HepG2 (cell line): ENCODE data around the gene SYVN1. TPM values are rescaled to one million over a fixed set of nuclear protein-coding genes. Genes with fewer than 3 reads are reported as not detected.

Source experiments
- ATAC-seq: fragments of 200-7000 bp; cut with Tn5 transposase; 3 replicates; pipeline ENCODE4 v1.9.1; 2020; ENCODE audit warnings: mild to moderate bottlenecking, moderate library complexity
- BruUV-seq: library from RNA; stranded (reverse); fragments of 400-500 nt; replicated peaks from 2 replicates; lab custom pipeline; 2021; lab: Mats Ljungman, UMichigan
- CTCF ChIA-PET: fragments of 300-600 bp; formaldehyde crosslinking; extraction: SDS; loops from one replicate; lab custom pipeline; 2021; ENCODE audit warnings: low total read pairs, inconsistent platforms, low intra/inter-chr PET ratio; lab: Yijun Ruan, JAX
- POLR2A ChIA-PET: fragments of 350-600 bp; sonication (Branson Sonifier 250); formaldehyde crosslinking; loops from one replicate; lab custom pipeline; 2020; ENCODE audit warnings: antibody characterized with exemption, inconsistent platforms; lab: Yijun Ruan, JAX
- DNase-seq: peaks from one replicate; pipeline ENCODE4 v3.0.0-alpha.2; 2015; ENCODE audit warnings: low spot score
- FAIRE-seq: peaks from 3 replicates; lab custom pipeline; 2011; peaks lifted over from hg19 to GRCh38; lab: Jason Lieb, UNC
- H2AFZ ChIP-seq: one replicate; pipeline ENCODE4 v1.6.1; 2011; ENCODE audit warnings: low read length, inconsistent platforms
- H3K27ac ChIP-seq: fragments of 300-600 bp; 3 replicates; pipeline ENCODE4 v1.8.0; 2011; ENCODE audit warnings: mixed run types, mild to moderate bottlenecking, mixed read lengths, low read length, inconsistent platforms; ENCODE audit not compliant: insufficient read depth; ENCODE audit errors: extremely low read length
- H3K27me3 ChIP-seq, 2 experiments: fragments of 200-600 bp in 1 of 2; 2 replicates in 1 of 2; 3 replicates in 1 of 2; pipeline versions ENCODE4 v1.6.0 to v1.8.0; 2011; ENCODE audit warnings: low read length in 2 of 2, mild to moderate bottlenecking in 2 of 2, moderate library complexity in 2 of 2, inconsistent platforms in 1 of 2; ENCODE audit not compliant: insufficient read depth in 2 of 2, control insufficient read depth in 1 of 2
- H3K36me3 ChIP-seq, 2 experiments: fragments of 200-600 bp in 1 of 2; replicated peaks in 1 of 2; 2 replicates in 1 of 2; 3 replicates in 1 of 2; pipeline versions ENCODE4 v1.5.1 to v1.8.0; 2011; ENCODE audit warnings: low read length in 2 of 2, inconsistent platforms in 1 of 2; ENCODE audit not compliant: insufficient read depth in 2 of 2, control insufficient read depth in 1 of 2
- H3K4me1 ChIP-seq: 2 replicates; pipeline ENCODE4 v1.5.1; 2012; ENCODE audit warnings: low read length, inconsistent platforms; ENCODE audit not compliant: insufficient read depth
- H3K4me2 ChIP-seq: 2 replicates; pipeline ENCODE4 v1.6.0; 2011; ENCODE audit warnings: low read depth, low read length, inconsistent platforms
- H3K4me3 ChIP-seq, 3 experiments: fragments of 200-600 bp in 1 of 3; sonication (generic), shearing (Covaris generic) in 1 of 3; replicated peaks in 1 of 3; 2 replicates each; pipeline ENCODE4 v1.5.1; 2011 to 2016; ENCODE audit warnings: low read length in 3 of 3, inconsistent platforms in 2 of 3, low read depth in 2 of 3, mild to moderate bottlenecking in 2 of 3, control low read depth in 1 of 3, mixed read lengths in 1 of 3; ENCODE audit not compliant: insufficient read depth in 1 of 3
- H3K79me2 ChIP-seq: one replicate; pipeline ENCODE4 v1.6.1; 2011; ENCODE audit warnings: low read length, inconsistent platforms; ENCODE audit not compliant: insufficient read depth
- H3K9ac ChIP-seq: 2 replicates; pipeline ENCODE4 v1.6.0; 2011; ENCODE audit warnings: mild to moderate bottlenecking, low read depth, low read length, inconsistent platforms; ENCODE audit not compliant: insufficient read depth
- H3K9me3 ChIP-seq: 2 replicates; pipeline ENCODE4 v1.5.1; 2012; ENCODE audit warnings: mild to moderate bottlenecking, low read length
- H4K20me1 ChIP-seq: 2 replicates; pipeline ENCODE4 v1.6.0; 2011; ENCODE audit warnings: inconsistent platforms, mild to moderate bottlenecking, low read length, moderate library complexity; ENCODE audit not compliant: insufficient read depth
- AKAP8 ChIP-seq: sonication (generic); formaldehyde crosslinking; IDR thresholded peaks from 2 replicates; pipeline ENCODE4 v1.5.1; 2020; ENCODE audit warnings: mild to moderate bottlenecking, missing genetic modification reagents
- FOSL2 ChIP-seq: sonication (generic); formaldehyde crosslinking; IDR thresholded peaks from 2 replicates; pipeline ENCODE4 v1.4.0; 2020; ENCODE audit warnings: missing genetic modification reagents
- GATAD1 ChIP-seq: IDR thresholded peaks from 2 replicates; pipeline ENCODE4 v1.6.1; 2016; ENCODE audit warnings: missing genetic modification reagents, missing compliant biosample characterization
- IRF2 ChIP-seq: IDR thresholded peaks from 2 replicates; pipeline ENCODE4 v1.6.1; 2018; ENCODE audit warnings: missing genetic modification reagents, missing compliant biosample characterization
- LCORL ChIP-seq, 2 experiments: fragments of 450-650 bp in 1 of 2; sonication (generic) in 1 of 2; formaldehyde crosslinking in 1 of 2; IDR thresholded peaks; 2 replicates each; pipeline versions ENCODE4 v1.5.0 to v1.6.1; 2017 to 2020; ENCODE audit warnings: antibody characterized with exemption in 1 of 2, missing genetic modification reagents in 1 of 2
- MAFF ChIP-seq: IDR thresholded peaks from 2 replicates; pipeline ENCODE4 v1.6.1; 2011; ENCODE audit warnings: low read depth, low read length, improper control_type of control experiment
- MAZ ChIP-seq, 2 experiments: sonication (generic) in 1 of 2; formaldehyde crosslinking in 1 of 2; IDR thresholded peaks; 2 replicates each; pipeline versions ENCODE4 v1.5.0 to v1.6.1; 2012 to 2020; ENCODE audit warnings: low read depth in 2 of 2, mild to moderate bottlenecking in 2 of 2, borderline replicate concordance in 1 of 2, improper control_type of control experiment in 1 of 2, low read length in 1 of 2, missing genetic modification reagents in 1 of 2, moderate library complexity in 1 of 2
- MLX ChIP-seq: IDR thresholded peaks from 2 replicates; pipeline ENCODE4 v1.6.1; 2016
- MTERF4 ChIP-seq: sonication (generic); formaldehyde crosslinking; IDR thresholded peaks from 2 replicates; pipeline ENCODE4 v1.8.0; 2023; ENCODE audit warnings: mild to moderate bottlenecking, missing genetic modification reagents
- MXD4 ChIP-seq: IDR thresholded peaks from 2 replicates; pipeline ENCODE4 v1.6.1; 2016; ENCODE audit warnings: mild to moderate bottlenecking, missing biosample characterization, missing genetic modification reagents
- NFKBIZ ChIP-seq: IDR thresholded peaks from 2 replicates; pipeline ENCODE4 v1.6.1; 2018; ENCODE audit warnings: missing genetic modification reagents, missing compliant biosample characterization
- PCBP2 ChIP-seq: fragments of 200-400 bp; formaldehyde crosslinking; optimal IDR thresholded peaks from 2 replicates; pipeline ENCODE3; 2018; ENCODE audit warnings: low read length, low read depth; ENCODE audit not compliant: poor library complexity, severe bottlenecking
- SP4 ChIP-seq: sonication (generic); formaldehyde crosslinking; IDR thresholded peaks from 2 replicates; pipeline ENCODE4 v1.8.1; 2023; ENCODE audit warnings: mild to moderate bottlenecking, missing genetic modification reagents
- SRSF1 ChIP-seq: fragments of 200-400 bp; formaldehyde crosslinking; optimal IDR thresholded peaks from 2 replicates; pipeline ENCODE3; 2017; ENCODE audit warnings: mild to moderate bottlenecking, low read depth, low read length, moderate library complexity
- ZFP82 ChIP-seq: sonication (generic); formaldehyde crosslinking; IDR thresholded peaks from 2 replicates; pipeline ENCODE4 v1.5.1; 2020; ENCODE audit warnings: mild to moderate bottlenecking, missing genetic modification reagents, borderline replicate concordance
- ZNF552 ChIP-seq: sonication (generic); formaldehyde crosslinking; IDR thresholded peaks from 2 replicates; pipeline ENCODE4 v1.9.0; 2022; ENCODE audit warnings: missing genetic modification reagents, mild to moderate bottlenecking, borderline replicate concordance
- ZNF564 ChIP-seq: sonication (generic); formaldehyde crosslinking; IDR thresholded peaks from 2 replicates; pipeline ENCODE4 v1.8.1; 2023; ENCODE audit warnings: mild to moderate bottlenecking, missing genetic modification reagents
- ZNF7 ChIP-seq: IDR thresholded peaks from 2 replicates; pipeline ENCODE4 v1.6.1; 2016; ENCODE audit warnings: missing biosample characterization, missing genetic modification reagents
- ZNF713 ChIP-seq: sonication (generic); formaldehyde crosslinking; IDR thresholded peaks from 2 replicates; pipeline ENCODE4 v1.4.0; 2020; ENCODE audit warnings: mild to moderate bottlenecking, missing genetic modification reagents
- ZNF839 ChIP-seq: sonication (generic); formaldehyde crosslinking; IDR thresholded peaks from 2 replicates; pipeline ENCODE4 v1.4.0; 2020; ENCODE audit warnings: missing genetic modification reagents, mild to moderate bottlenecking, borderline replicate concordance
- ZSCAN22 ChIP-seq: sonication (generic); formaldehyde crosslinking; IDR thresholded peaks from 2 replicates; pipeline ENCODE4 v1.4.0; 2020; ENCODE audit warnings: mild to moderate bottlenecking, missing genetic modification reagents
- WGBS: methylation state at CpG from one replicate; pipeline ENCODE4 v1.1.6; 2017; ENCODE audit warnings: low lambda C conversion rate; 5-methylcytosine and 5-hydroxymethylcytosine counted together
- in situ Hi-C: cut with HindIII; loops from 2 replicates; pipeline ENCODE4 v1.10.0; 2017; ENCODE audit warnings: low pct_unique_long_range_greater_than_20kb; ENCODE audit not compliant: extremely low pct_ligation_motif_present
- intact Hi-C: fragments of 100-400 bp; cut with micrococcal nuclease; formaldehyde crosslinking; loops from one replicate; pipeline ENCODE4 v1.10.0; 2022; ENCODE audit not compliant: unreplicated experiment
- polyA plus RNA-seq, 8 experiments: library from polyadenylated mRNA; depleted of rRNA in 3 of 8; stranded (reverse) in 7 of 8; unstranded in 1 of 8; fragments of >200 nt; fragmentation: Illumina TruSeq in 4 of 8; extraction: Trizol in 4 of 8; gene quantifications; 2 replicates each; pipeline versions ENCODE4 v1.2.1 to v1.2.3, GENCODE V29; 2011 to 2016; ENCODE audit warnings: low read depth in 4 of 8, missing spikeins in 1 of 8, mixed read lengths in 1 of 8; ENCODE audit not compliant: insufficient read depth in 1 of 8
- total RNA-seq, 5 experiments: library from RNA; depleted of rRNA; stranded (reverse); fragments of >200 nt; fragmentation: Illumina TruSeq; extraction: Trizol; gene quantifications; 2 replicates each; pipeline ENCODE4 v1.2.3, GENCODE V29; 2016; ENCODE audit warnings: low read depth in 1 of 5
- TF ChIP-seq, protein P1 (sequence below): sonication (generic); formaldehyde crosslinking; IDR thresholded peaks from 2 replicates; pipeline ENCODE4 v1.8.1; 2023; ENCODE audit warnings: mild to moderate bottlenecking, moderate library complexity, missing genetic modification reagents

Gene SYVN1
- total and polyA plus RNA-seq, 2 of the 13 experiments (the other 11 are each of a cell fraction or from before 2014, with no cell fraction given), result 10.3 to 22.5 TPM

GRCh38 chr11:65103476-65103875 is 30.8 kb downstream of the SYVN1 start (continued):
- TF ChIP-seq ZSCAN22 (CRISPR knock-in tag), result no peak
- TF ChIP-seq ZNF564, result no peak
- TF ChIP-seq ZNF7, result no peak
- TF ChIP-seq FOSL2, result no peak
- TF ChIP-seq IRF2 (CRISPR knock-in tag), result no peak
- no peak for TF ChIP-seq ZNF552
- TF ChIP-seq MAFF, result no peak
- TF ChIP-seq MTERF4 (CRISPR knock-in tag), result no peak
- no peak for TF ChIP-seq ZFP82 (CRISPR knock-in tag)

DNA sequence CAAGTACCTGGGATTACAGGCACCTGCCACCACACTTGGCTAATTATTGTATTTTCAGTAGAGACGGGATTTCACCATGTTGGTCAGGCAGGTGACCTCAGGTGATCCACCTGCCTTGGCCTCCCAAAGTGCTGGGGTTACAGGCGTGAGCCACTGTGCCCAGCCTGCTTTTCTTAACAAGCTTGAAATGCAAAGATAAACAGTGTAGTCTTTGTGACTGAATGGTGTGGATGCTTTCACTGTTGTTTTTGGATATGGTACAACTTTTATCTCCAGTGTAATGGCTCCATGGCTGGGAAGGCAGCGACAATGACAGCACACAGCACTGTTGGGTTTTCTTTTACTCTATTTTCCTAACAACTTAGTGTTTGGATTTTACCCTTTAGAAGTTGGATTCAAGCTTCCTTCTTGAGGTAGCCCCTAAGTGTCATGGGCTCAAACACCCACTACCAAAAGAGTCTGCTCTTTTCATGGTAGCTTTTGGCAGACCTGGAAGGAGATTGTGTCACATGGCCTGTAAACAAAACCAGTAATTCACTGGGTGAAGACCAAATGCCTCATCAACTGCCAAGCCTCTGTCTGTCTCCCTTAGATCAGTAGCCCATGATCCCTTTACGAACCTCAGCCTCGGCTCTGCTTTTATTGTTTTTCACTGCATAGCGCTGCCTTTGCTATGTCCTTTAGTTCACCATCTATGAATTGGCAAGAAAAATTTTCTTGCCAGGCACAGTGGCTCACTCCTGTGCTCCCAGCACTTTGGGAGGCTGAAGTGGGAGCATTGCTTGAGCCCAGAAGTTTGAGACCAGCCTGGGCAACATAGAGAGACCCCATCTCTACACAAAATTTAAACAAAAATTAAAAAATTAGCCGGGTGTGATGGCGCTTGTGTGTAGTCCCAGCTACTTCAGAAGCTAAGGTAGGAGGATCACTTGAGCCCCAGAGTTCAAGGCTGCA is 31.9 kb downstream of the SYVN1 start:
- intact Hi-C loops, result no loop called here
- BruUV-seq, result no TSS peak
- ATAC-seq, result no peak
- 95% methylated on average over 8 of the region's 8 CpGs for WGBS
- Histone ChIP-seq H3K27ac (no peak overlapping the region), H3K27me3 (no peaks in the 10 kb centered on the region), H3K36me3 (peaks cover 3 to 18% of the 10 kb centered on the region in 2 experiments; a peak in 3 of 5 replicates), H2AFZ (no peak overlapping the region), H3K4me1 (peaks cover 6% of the 10 kb centered on the region), H3K9ac (no peak overlapping the region), H3K9me3 (no peaks in the 10 kb centered on the region), H3K4me2 (no peak overlapping the region), H3K4me3 (no peak overlapping the region), H4K20me1 (no peaks in the 10 kb centered on the region), H3K79me2 (no peaks in the 10 kb centered on the region)
- POLR2A ChIA-PET, result interaction anchor here (1.2 kb wide), 2 partner anchors 9 to 10 kb away, joined by 3 to 5 read pairs; partner anchors contain the start of gene TM7SF2
- FAIRE-seq, result no peak
- no peak for DNase-seq
- in situ Hi-C loops, result no loop called here
- CTCF ChIA-PET, result no interaction called here
- no peak for TF ChIP-seq MLX
- TF ChIP-seq AKAP8 (CRISPR knock-in tag), result no peak
- TF ChIP-seq ZNF713 (CRISPR knock-in tag), result no peak
- TF ChIP-seq PCBP2, result no peak
- no peak for TF ChIP-seq SP4 (CRISPR knock-in tag)
- no peak for TF ChIP-seq GATAD1 (CRISPR knock-in tag)
- no peak for TF ChIP-seq MXD4 (CRISPR knock-in tag)
- no peak for TF ChIP-seq ZNF839 (CRISPR knock-in tag)
- TF ChIP-seq LCORL (IDR thresholded peaks at IDR 0.05), result no peak
- TF ChIP-seq LCORL (CRISPR knock-in tag; IDR thresholded peaks at IDR 0.05), result no peak
- no peak for TF ChIP-seq NFKBIZ (CRISPR knock-in tag)
- no peak for TF ChIP-seq MAZ (IDR thresholded peaks at IDR 0.05; ENCODE audit: borderline replicate concordance, low read depth, low read length)
- TF ChIP-seq MAZ (CRISPR knock-in tag; IDR thresholded peaks at IDR 0.05; ENCODE audit: low read depth), result no peak
- TF ChIP-seq SRSF1, result no peak
- TF ChIP-seq, protein P1, sequence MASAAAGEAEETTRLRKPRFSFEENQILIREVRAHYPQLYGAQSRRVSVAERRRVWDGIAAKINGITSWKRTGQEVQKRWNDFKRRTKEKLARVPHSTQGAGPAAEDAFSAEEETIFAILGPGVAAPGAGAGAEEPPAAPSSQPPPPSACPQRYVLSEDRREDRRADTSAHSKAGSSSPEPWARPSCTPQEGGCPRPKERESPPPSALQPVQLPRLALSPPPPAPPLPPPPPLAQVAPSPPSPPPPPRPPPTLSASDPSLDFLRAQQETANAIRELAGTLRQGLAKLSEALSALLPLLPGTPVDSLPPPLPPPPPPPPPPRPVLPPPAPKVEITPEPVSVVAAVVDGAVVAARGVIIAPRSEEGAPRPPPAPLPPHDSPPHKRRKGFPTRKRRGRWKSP (CRISPR knock-in tag), result no peak
